Effector memory CD4-positive, alpha-beta T cell (primary cell): ENCODE measurements around the gene OMA1.

Experiments
- DNase-seq, 3 donors: peaks; one replicate each; pipeline ENCODE4 v3.0.0-alpha.2; 2020
- H3K27ac ChIP-seq: 2 replicates; pipeline ENCODE4 v1.7.0; 2013; ENCODE audit warnings: mild to moderate bottlenecking, low read length, moderate library complexity; ENCODE audit not compliant: insufficient read depth, poor library complexity, severe bottlenecking
- H3K27me3 ChIP-seq: replicated peaks from 2 replicates; pipeline ENCODE4 v1.7.0; 2013; ENCODE audit warnings: mild to moderate bottlenecking, low read length; ENCODE audit not compliant: insufficient read depth, control insufficient read depth, poor library complexity, severe bottlenecking
- H3K36me3 ChIP-seq: 2 replicates; pipeline ENCODE4 v1.7.0; 2013; ENCODE audit warnings: mild to moderate bottlenecking, low read length, moderate library complexity; ENCODE audit not compliant: control insufficient read depth, insufficient read depth
- H3K4me1 ChIP-seq: 2 replicates; pipeline ENCODE4 v1.7.0; 2013; ENCODE audit warnings: low read length, mild to moderate bottlenecking; ENCODE audit not compliant: control insufficient read depth, insufficient read depth, poor library complexity, severe bottlenecking
- H3K4me3 ChIP-seq: 2 replicates; pipeline ENCODE4 v1.7.0; 2013; ENCODE audit warnings: low read length, low read depth, mild to moderate bottlenecking; ENCODE audit not compliant: insufficient read depth, poor library complexity, severe bottlenecking
- H3K9me3 ChIP-seq: 2 replicates; pipeline ENCODE4 v1.7.0; 2013; ENCODE audit warnings: mild to moderate bottlenecking, low read length, moderate library complexity; ENCODE audit not compliant: control insufficient read depth

The OMA1 gene

DNA sequence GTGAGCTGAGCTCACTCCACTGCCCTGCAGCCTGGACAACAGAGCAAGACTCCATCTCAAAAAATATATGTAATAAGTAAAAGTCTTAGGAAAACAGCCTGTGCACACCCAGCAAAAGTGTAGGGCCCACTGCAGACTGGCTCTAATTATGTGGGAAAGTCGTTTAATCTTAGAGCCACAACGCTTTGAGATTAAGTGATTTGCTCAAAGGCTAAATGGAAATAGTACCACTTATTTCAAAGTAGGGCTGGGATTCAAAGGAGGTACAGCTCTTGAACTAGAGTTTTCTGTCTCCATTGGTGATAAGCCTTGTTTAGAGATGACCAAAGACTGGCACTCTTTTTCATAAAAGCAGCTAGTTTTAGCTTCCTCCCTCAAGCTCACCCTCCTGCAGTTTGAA, 28.3 kb upstream of the OMA1 start:
- Histone ChIP-seq H3K9me3 (no peaks in the 10 kb centered on the region), H3K27ac (no peak overlapping the region), H3K4me3 (no peak overlapping the region), H3K4me1 (peaks cover 10% of the 10 kb centered on the region), H3K27me3 (peaks cover 18% of the 10 kb centered on the region), H3K36me3 (no peaks in the 10 kb centered on the region)
- DNase-seq, result no peak

DNA sequence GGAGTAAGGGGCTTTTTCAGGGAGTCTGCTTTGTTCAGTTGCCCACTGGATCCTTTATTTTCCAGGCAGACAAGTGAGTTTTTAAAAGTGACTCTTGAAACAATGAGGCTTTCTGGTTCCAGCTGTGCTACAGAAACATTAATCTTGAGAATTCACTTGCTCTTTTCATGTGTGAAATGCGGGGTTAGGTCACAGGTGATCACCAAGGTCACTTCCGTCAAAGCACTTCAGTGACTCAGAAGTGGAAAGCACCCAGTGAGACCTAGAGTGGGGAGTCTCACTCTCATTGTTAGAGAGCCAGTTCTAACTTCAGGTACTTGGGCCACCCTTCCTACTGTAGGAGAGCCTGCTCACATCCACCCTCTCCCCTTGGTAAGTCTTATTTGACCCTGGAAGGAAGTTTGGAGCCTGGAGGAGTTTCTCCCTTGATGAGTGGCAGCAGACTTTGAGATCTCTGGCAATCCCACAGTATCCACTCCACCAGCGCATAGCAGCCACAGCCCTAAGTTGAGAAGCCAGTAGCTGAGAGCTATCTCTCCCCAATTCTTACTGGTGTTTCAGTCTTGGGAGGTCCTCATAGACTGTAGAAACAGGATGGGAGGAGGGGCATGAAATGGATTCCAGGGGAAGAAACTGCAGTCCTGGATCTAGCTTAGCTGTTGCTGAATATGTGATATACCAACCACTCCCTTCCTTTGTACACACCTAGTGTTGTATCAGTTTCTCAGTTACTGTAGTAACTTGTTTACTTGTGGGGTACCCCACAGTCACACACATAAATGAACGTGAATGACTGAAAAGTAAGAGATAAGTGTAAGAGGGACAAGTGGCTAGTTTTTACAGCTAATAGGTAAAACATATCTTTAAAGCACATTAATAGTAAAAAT, 27.4 kb upstream of the OMA1 start:
- Histone ChIP-seq H3K9me3 (no peaks in the 10 kb centered on the region), H3K4me1 (peaks cover 10% of the 10 kb centered on the region), H3K4me3 (no peak overlapping the region), H3K27ac (no peak overlapping the region), H3K27me3 (peaks cover 18% of the 10 kb centered on the region), H3K36me3 (no peaks in the 10 kb centered on the region)
- DNase-seq, result peak in 2 of 3 donors; percentile 6 to 14

DNA sequence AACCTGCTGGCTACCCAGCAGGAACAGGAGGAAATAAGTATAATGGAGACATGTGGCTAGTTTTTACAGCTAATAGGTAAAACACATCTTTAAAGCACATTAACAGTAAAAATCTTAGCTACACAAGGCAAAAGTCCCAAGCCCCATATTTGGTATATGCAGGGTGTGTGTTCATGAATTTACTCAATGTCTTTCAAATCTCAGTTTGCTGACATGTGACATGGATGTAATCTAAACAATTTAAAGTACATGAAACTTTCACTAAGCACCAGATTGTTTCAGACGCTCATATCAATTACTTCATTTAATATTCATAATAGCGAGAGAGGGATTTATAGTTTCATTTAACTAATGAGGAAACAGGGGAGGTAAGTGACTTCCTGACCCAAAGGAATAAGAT, 26.6 kb upstream of the OMA1 start:
- peaks cover 18% of the 10 kb centered on the region for H3K27me3 ChIP-seq
- H3K4me3 ChIP-seq, result no peak overlapping the region
- no peak overlapping the region for H3K27ac ChIP-seq
- DNase-seq, result no peak
- H3K4me1 ChIP-seq, result peaks cover 10% of the 10 kb centered on the region
- no peaks in the 10 kb centered on the region for H3K9me3 ChIP-seq
- H3K36me3 ChIP-seq, result no peaks in the 10 kb centered on the region

GRCh38 chr1:58572690-58573089, 26.2 kb upstream of the OMA1 start:
- Histone ChIP-seq H3K27ac (no peak overlapping the region), H3K27me3 (peaks cover 18% of the 10 kb centered on the region), H3K9me3 (no peaks in the 10 kb centered on the region), H3K4me1 (peaks cover 10% of the 10 kb centered on the region), H3K36me3 (no peaks in the 10 kb centered on the region), H3K4me3 (no peak overlapping the region)
- no peak for DNase-seq

GRCh38 chr1:58571616-58572015, 25.1 kb upstream of the OMA1 start:
- Histone ChIP-seq H3K27ac (no peak overlapping the region), H3K36me3 (no peaks in the 10 kb centered on the region), H3K4me3 (no peak overlapping the region), H3K9me3 (no peaks in the 10 kb centered on the region), H3K27me3 (peaks cover 7% of the 10 kb centered on the region), H3K4me1 (peaks cover 7% of the 10 kb centered on the region)
- DNase-seq, result no peak

DNA sequence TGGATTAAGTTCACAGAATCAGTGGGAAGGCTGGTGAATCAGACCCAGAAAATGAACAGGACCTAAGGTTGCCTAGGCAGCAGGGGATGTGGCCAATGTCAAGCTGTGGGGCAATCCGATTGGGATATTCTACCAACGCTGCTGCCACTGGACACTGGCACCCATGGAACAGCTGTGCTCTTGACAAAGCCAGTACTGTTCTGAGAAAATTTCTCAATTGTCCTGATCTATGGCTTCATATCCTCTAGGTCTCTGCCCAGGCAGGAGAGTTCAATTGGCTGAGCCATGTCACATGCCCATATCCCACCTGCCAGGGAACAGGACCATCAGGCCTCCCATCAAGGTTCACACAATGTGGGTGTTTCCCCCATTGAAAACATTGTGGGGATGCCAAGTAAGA, 24.3 kb upstream of the OMA1 start:
- Histone ChIP-seq H3K36me3 (no peaks in the 10 kb centered on the region), H3K9me3 (no peaks in the 10 kb centered on the region), H3K27ac (no peak overlapping the region), H3K4me1 (no peaks in the 10 kb centered on the region), H3K4me3 (no peak overlapping the region), H3K27me3 (peaks cover 4% of the 10 kb centered on the region)
- DNase-seq, result no peak

- H3K4me3 ChIP-seq, result no peak overlapping the region
- H3K36me3 ChIP-seq, result no peaks in the 10 kb centered on the region
- no peaks in the 10 kb centered on the region for H3K9me3 ChIP-seq
- no peaks in the 10 kb centered on the region for H3K4me1 ChIP-seq
- peaks cover 4% of the 10 kb centered on the region for H3K27me3 ChIP-seq
- H3K27ac ChIP-seq, result no peak overlapping the region
- no peak for DNase-seq
Observed at GRCh38 chr1:58570094-58570493, 23.6 kb upstream of the OMA1 start.

- DNase-seq, result no peak
- no peaks in the 10 kb centered on the region for H3K36me3 ChIP-seq
- no peak overlapping the region for H3K27ac ChIP-seq
- H3K4me3 ChIP-seq, result no peak overlapping the region
- H3K4me1 ChIP-seq, result no peaks in the 10 kb centered on the region
- peaks cover 4% of the 10 kb centered on the region for H3K27me3 ChIP-seq
- H3K9me3 ChIP-seq, result no peaks in the 10 kb centered on the region
Observed at GRCh38 chr1:58568911-58569310, 22.4 kb upstream of the OMA1 start.

- no peaks in the 10 kb centered on the region for H3K9me3 ChIP-seq
- H3K36me3 ChIP-seq, result no peaks in the 10 kb centered on the region
- no peaks in the 10 kb centered on the region for H3K4me1 ChIP-seq
- no peak for DNase-seq
- no peak overlapping the region for H3K27ac ChIP-seq
- H3K4me3 ChIP-seq, result no peak overlapping the region
- H3K27me3 ChIP-seq, result peaks cover 4% of the 10 kb centered on the region
Observed at GRCh38 chr1:58568271-58568860, 21.8 kb upstream of the OMA1 start.

DNA sequence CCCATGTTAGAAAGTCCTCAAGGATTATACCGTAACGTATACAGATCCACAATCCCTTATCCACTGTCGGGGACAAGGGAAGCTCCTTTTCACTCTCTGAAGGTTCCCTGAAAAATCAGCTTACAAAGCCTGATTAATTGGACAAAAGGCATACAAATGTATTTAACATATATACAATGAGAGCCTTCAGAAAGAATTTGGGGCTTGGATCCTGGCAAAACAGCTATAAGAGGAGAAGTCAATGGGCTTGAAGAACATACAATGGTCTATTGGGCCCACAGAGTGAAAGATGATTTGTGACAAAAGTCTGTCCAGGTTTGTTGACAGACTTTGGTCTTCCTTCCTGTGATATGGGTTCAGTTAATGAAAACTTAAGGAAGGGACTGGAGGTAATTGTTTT, 19.8 kb upstream of the OMA1 start:
- Histone ChIP-seq H3K27ac (no peak overlapping the region), H3K9me3 (no peaks in the 10 kb centered on the region), H3K4me1 (no peaks in the 10 kb centered on the region), H3K36me3 (no peaks in the 10 kb centered on the region), H3K27me3 (no peaks in the 10 kb centered on the region), H3K4me3 (no peak overlapping the region)
- DNase-seq, result no peak
